Endodermal cell (in vitro differentiated cells): ENCODE measurements around the gene MED16. TPM values are rescaled to one million over a fixed set of nuclear protein-coding genes. Genes with fewer than 3 reads are reported as not detected.

Experiments used
- DNase-seq: peaks from one replicate; pipeline ENCODE4 v3.0.0-alpha.2; 2017
- H3K27ac ChIP-seq: 2 replicates; pipeline ENCODE4 v1.5.1; 2013; ENCODE audit warnings: mild to moderate bottlenecking, low read depth, low read length, moderate library complexity
- H3K27me3 ChIP-seq: 2 replicates; pipeline ENCODE4 v1.6.1; 2013; ENCODE audit warnings: mild to moderate bottlenecking, low read length, moderate library complexity; ENCODE audit not compliant: insufficient read depth, control insufficient read depth, poor library complexity, severe bottlenecking
- H3K36me3 ChIP-seq: 2 replicates; pipeline ENCODE4 v1.7.0; 2013; ENCODE audit warnings: mild to moderate bottlenecking, low read length, moderate library complexity; ENCODE audit not compliant: control insufficient read depth, insufficient read depth
- H3K4me1 ChIP-seq: one replicate; pipeline ENCODE4 v1.7.0; 2013; ENCODE audit warnings: low read length; ENCODE audit not compliant: control insufficient read depth, insufficient read depth
- H3K4me3 ChIP-seq: 2 replicates; pipeline ENCODE4 v1.5.1; 2013; ENCODE audit warnings: mild to moderate bottlenecking, low read length, moderate library complexity
- H3K9ac ChIP-seq: 2 replicates; pipeline ENCODE4 v1.6.1; 2013; ENCODE audit warnings: mild to moderate bottlenecking, low read length, moderate library complexity; ENCODE audit not compliant: poor library complexity, severe bottlenecking; ENCODE audit errors: extremely low read depth
- H3K9me3 ChIP-seq: 2 replicates; pipeline ENCODE4 v1.6.1; 2013; ENCODE audit warnings: mild to moderate bottlenecking, low read length, moderate library complexity; ENCODE audit not compliant: control insufficient read depth
- H3K27ac Mint-ChIP-seq: 2 replicates; pipeline ENCODE4 v1.8.0; 2020; ENCODE audit warnings: mixed read lengths
- H3K27me3 Mint-ChIP-seq: 2 replicates; pipeline ENCODE4 v1.8.0; 2021; ENCODE audit warnings: mild to moderate bottlenecking, mixed read lengths; ENCODE audit not compliant: insufficient read depth
- H3K36me3 Mint-ChIP-seq: 2 replicates; pipeline ENCODE4 v1.8.0; 2020; ENCODE audit warnings: low read depth, mixed read lengths
- H3K4me1 Mint-ChIP-seq: 2 replicates; pipeline ENCODE4 v1.8.0; 2020; ENCODE audit warnings: mixed read lengths
- H3K4me3 Mint-ChIP-seq: 2 replicates; pipeline ENCODE4 v1.8.0; 2020; ENCODE audit warnings: mild to moderate bottlenecking, moderate library complexity, mixed read lengths
- H3K9me3 Mint-ChIP-seq: 2 replicates; pipeline ENCODE4 v1.8.0; 2020; ENCODE audit warnings: mild to moderate bottlenecking, mixed read lengths
- WGBS, 2 experiments: methylation state at CpG; one replicate each; pipeline versions ENCODE4 v1.1.5 to v1.1.7; 2013; ENCODE audit warnings: missing lambda C conversion rate in 2 of 2, mixed read lengths in 1 of 2; ENCODE audit not compliant: insufficient coverage in 1 of 2, insufficient read length in 1 of 2; 5-methylcytosine and 5-hydroxymethylcytosine counted together
- total RNA-seq, 2 donors: library from RNA; stranded (reverse); fragmentation: NEBNext Ultra II Directional in 1 of 2; extraction: Animal tissue kit (Norgen Biotek cat#: 25700) in 1 of 2; gene quantifications; 2 replicates in 1 of 2; 3 replicates in 1 of 2; pipeline ENCODE4 v1.2.1, GENCODE V29; 2021
- TF ChIP-seq, protein P1 (sequence below): fragments of 200-600 bp; sonication (generic); conservative IDR thresholded peaks from 2 replicates; pipeline ENCODE4 v1.5.0; 2021; ENCODE audit warnings: antibody characterized with exemption, mild to moderate bottlenecking

Gene MED16
- total RNA-seq, 2 donors from 2014 or later: 75.8 to 92.4 TPM

DNA sequence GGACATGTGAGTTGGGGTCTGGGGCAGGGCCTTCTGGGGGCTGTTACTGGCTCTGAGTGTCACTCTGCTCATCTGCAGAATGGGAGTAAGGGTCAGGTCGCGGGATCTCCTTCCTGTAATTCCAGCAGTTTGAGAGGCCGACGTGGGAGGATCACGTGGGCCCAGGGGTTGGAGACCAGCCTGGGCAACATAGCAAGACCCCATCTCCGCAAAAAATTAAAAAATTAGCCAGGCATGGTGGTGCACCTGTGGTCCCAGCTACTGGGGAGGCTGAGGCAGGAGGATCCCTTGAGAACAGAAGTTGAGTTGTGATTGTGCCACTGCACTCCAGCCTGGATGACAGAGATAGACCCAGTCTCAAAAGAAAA lies 36.9 kb upstream of the MED16 start:
- Histone ChIP-seq H3K9ac (no peak overlapping the region), H3K27ac (no peak overlapping the region), H3K4me1 (no peaks in the 10 kb centered on the region), H3K36me3 (peaks cover 18% of the 10 kb centered on the region), H3K27me3 (no peaks in the 10 kb centered on the region), H3K4me3 (no peak overlapping the region), H3K9me3 (no peaks in the 10 kb centered on the region)
- no peak for DNase-seq
- Mint-ChIP-seq H3K9me3 (no peaks in the 10 kb centered on the region), H3K36me3 (peaks cover 25% of the 10 kb centered on the region), H3K4me1 (no peaks in the 10 kb centered on the region), H3K27me3 (no peaks in the 10 kb centered on the region), H3K4me3 (no peak overlapping the region), H3K27ac (no peak overlapping the region)
- WGBS, 2 experiments: 95 to 99% methylated on average over 6 of the region's 6 CpGs
- TF ChIP-seq, protein P1, sequence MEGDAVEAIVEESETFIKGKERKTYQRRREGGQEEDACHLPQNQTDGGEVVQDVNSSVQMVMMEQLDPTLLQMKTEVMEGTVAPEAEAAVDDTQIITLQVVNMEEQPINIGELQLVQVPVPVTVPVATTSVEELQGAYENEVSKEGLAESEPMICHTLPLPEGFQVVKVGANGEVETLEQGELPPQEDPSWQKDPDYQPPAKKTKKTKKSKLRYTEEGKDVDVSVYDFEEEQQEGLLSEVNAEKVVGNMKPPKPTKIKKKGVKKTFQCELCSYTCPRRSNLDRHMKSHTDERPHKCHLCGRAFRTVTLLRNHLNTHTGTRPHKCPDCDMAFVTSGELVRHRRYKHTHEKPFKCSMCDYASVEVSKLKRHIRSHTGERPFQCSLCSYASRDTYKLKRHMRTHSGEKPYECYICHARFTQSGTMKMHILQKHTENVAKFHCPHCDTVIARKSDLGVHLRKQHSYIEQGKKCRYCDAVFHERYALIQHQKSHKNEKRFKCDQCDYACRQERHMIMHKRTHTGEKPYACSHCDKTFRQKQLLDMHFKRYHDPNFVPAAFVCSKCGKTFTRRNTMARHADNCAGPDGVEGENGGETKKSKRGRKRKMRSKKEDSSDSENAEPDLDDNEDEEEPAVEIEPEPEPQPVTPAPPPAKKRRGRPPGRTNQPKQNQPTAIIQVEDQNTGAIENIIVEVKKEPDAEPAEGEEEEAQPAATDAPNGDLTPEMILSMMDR: no peak

DNA sequence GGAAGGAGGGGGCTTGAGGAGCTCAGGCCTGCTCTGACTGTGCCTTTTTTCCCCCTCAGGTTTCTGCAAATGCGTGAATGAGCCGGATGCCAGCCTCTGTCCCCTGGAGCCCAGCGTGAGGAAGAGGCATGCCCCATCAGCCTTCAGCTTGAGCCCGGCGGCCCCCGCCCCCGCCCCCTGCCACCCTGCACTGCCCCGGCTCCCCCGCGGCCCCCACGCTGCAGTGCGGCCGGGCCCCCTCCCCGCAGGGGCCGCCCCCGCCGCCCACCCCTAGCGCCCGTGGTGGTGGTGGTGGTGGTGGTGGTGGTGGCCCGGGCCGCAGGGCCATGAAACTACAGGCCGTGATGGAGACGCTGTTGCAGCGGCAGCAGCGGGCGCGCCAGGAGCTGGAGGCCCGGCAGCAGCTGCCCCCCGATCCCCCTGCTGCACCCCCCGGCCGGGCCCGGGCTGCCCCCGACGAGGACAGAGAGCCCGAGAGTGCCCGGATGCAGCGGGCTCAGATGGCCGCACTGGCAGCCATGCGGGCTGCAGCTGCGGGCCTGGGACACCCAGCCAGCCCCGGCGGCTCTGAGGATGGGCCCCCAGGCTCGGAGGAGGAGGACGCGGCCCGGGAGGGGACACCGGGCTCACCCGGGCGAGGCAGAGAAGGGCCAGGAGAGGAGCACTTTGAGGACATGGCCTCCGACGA lies 36.4 kb upstream of the MED16 start:
- TF ChIP-seq, protein P1: no peak
- H3K4me1 Mint-ChIP-seq: no peaks in the 10 kb centered on the region
- 96% methylated on average over 15 to 46 of the region's 51 CpGs for WGBS, 2 experiments
- no peaks in the 10 kb centered on the region for H3K4me1 ChIP-seq
- H3K4me3 Mint-ChIP-seq: no peak overlapping the region
- H3K9me3 ChIP-seq: no peaks in the 10 kb centered on the region
- H3K27me3 Mint-ChIP-seq: no peaks in the 10 kb centered on the region
- H3K27ac ChIP-seq: no peak overlapping the region
- no peak for DNase-seq
- no peaks in the 10 kb centered on the region for H3K27me3 ChIP-seq
- H3K27ac Mint-ChIP-seq: no peak overlapping the region
- no peaks in the 10 kb centered on the region for H3K9me3 Mint-ChIP-seq
- no peak overlapping the region for H3K4me3 ChIP-seq
- H3K9ac ChIP-seq: no peak overlapping the region
- peaks cover 17% of the 10 kb centered on the region for H3K36me3 ChIP-seq
- peaks cover 25% of the 10 kb centered on the region for H3K36me3 Mint-ChIP-seq

DNA sequence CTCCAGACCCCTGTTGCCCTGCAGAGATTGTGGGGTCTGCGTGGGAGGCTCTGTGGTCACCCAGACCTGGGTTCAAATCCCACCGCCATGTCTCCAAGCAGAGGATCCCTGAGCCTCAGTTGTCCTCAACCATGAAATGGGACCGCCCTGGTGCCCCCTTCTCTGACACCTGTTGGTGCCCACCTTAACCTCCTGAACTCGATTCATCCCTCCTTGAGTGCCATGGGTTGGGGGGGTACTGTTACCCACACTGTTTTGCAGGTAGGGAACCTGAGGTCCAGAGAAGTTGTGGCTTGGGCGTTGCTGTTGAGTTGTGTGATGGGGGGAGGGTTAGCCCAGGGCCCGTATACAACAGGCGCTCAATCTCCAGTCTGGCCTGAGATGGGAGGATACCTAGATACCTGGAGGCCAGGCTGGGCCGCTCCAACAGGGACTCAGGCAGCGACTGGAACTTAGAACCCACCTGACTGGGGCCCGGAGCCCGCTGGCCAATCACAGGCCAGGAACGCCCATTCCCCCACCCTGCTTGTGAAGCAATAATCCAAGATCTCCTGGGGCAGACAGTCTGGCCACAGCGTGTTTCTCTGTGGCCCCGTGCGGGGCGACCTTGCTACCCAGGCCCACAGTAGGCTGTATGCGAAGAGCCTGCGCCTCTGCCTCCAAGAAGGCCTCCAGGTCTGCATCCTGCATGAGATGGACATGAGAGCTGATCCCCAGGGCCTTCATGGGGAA lies 35.6 kb upstream of the MED16 start:
- H3K4me3 Mint-ChIP-seq: peak overlapping the region; percentile 71
- 94% methylated on average over 7 to 18 of the region's 18 CpGs for WGBS, 2 experiments

More for the DNA sequence above, 35.6 kb upstream of the MED16 start:
- no peak overlapping the region for H3K27ac ChIP-seq
- Mint-ChIP-seq H3K27ac (no peak overlapping the region), H3K27me3 (no peaks in the 10 kb centered on the region), H3K36me3 (peaks cover 25% of the 10 kb centered on the region), H3K4me1 (no peaks in the 10 kb centered on the region), H3K9me3 (no peaks in the 10 kb centered on the region)
- TF ChIP-seq, protein P1: no peak
- H3K36me3 ChIP-seq: peaks cover 11% of the 10 kb centered on the region
- no peaks in the 10 kb centered on the region for H3K27me3 ChIP-seq
- DNase-seq: peak; percentile 78
- no peaks in the 10 kb centered on the region for H3K9me3 ChIP-seq
- no peaks in the 10 kb centered on the region for H3K4me1 ChIP-seq
- peak overlapping the region; percentile 3 for H3K9ac ChIP-seq
- H3K4me3 ChIP-seq: no peak overlapping the region
